WTC11 (cell line): Measurements from ENCODE around the gene ANKRD33B. TPM values are rescaled to one million over a fixed set of nuclear protein-coding genes. Genes with fewer than 3 reads are reported as not detected.

Experiments used
- ATAC-seq: fragments of 200-7000 bp; cut with Tn5 transposase; 2 replicates; pipeline ENCODE4 v1.10.0; 2021; ENCODE audit warnings: mild to moderate bottlenecking, moderate library complexity
- CTCF ChIA-PET: fragments of 300-600 bp; sonication (Branson Sonifier 250); formaldehyde crosslinking; loops from one replicate; lab custom pipeline; 2021; ENCODE audit warnings: antibody characterized with exemption; lab: Charles Lee
- POLR2A ChIA-PET: fragments of 350-600 bp; sonication (Branson Sonifier 250); formaldehyde crosslinking; loops from one replicate; lab custom pipeline; 2021; ENCODE audit warnings: antibody characterized with exemption; lab: Charles Lee
- DNase-seq: peaks from one replicate; pipeline ENCODE4 v3.0.0; 2021; ENCODE audit warnings: low spot score
- H3K27ac Mint-ChIP-seq: 2 replicates; pipeline ENCODE4 v1.8.0; 2021; ENCODE audit warnings: mixed read lengths
- H3K27me3 Mint-ChIP-seq: 2 replicates; pipeline ENCODE4 v1.8.0; 2021; ENCODE audit warnings: low read depth, mild to moderate bottlenecking, moderate library complexity, mixed read lengths
- H3K36me3 Mint-ChIP-seq: 2 replicates; pipeline ENCODE4 v1.8.0; 2021; ENCODE audit warnings: mixed read lengths
- H3K4me1 Mint-ChIP-seq: 2 replicates; pipeline ENCODE4 v1.8.0; 2022; ENCODE audit warnings: mixed read lengths
- H3K4me3 Mint-ChIP-seq: 2 replicates; pipeline ENCODE4 v1.8.0; 2021; ENCODE audit warnings: mild to moderate bottlenecking, moderate library complexity, mixed read lengths
- H3K9me3 Mint-ChIP-seq: 2 replicates; pipeline ENCODE4 v1.8.0; 2021; ENCODE audit warnings: mixed read lengths
- ATF2 ChIP-seq: sonication (generic); formaldehyde crosslinking; IDR thresholded peaks from 2 replicates; pipeline ENCODE4 v1.8.1; 2022; ENCODE audit warnings: low read depth, missing genetic modification reagents, borderline replicate concordance
- ETV6 ChIP-seq: sonication (generic); formaldehyde crosslinking; IDR thresholded peaks from 2 replicates; pipeline ENCODE4 v1.8.1; 2022; ENCODE audit warnings: mild to moderate bottlenecking, missing genetic modification reagents
- FOXK1 ChIP-seq: sonication (generic); formaldehyde crosslinking; IDR thresholded peaks from 2 replicates; pipeline ENCODE4 v1.8.0; 2022; ENCODE audit warnings: mild to moderate bottlenecking, moderate library complexity, missing genetic modification reagents
- GRHL2 ChIP-seq: fragments of 250-450 bp; sonication (Bioruptor Pico); IDR thresholded peaks from 2 replicates; pipeline ENCODE4 v1.8.0; 2022; ENCODE audit warnings: mild to moderate bottlenecking, moderate library complexity; ENCODE audit not compliant: insufficient replicate concordance, severe bottlenecking
- MXD4 ChIP-seq: fragments of 250-450 bp; sonication (Bioruptor Pico); IDR thresholded peaks from 2 replicates; pipeline ENCODE4 v1.8.0; 2021; ENCODE audit warnings: mild to moderate bottlenecking, moderate library complexity, borderline replicate concordance
- TEAD1 ChIP-seq: sonication (generic); formaldehyde crosslinking; IDR thresholded peaks from 2 replicates; pipeline ENCODE4 v1.8.0; 2022; ENCODE audit warnings: mild to moderate bottlenecking, missing genetic modification reagents
- ZBTB43 ChIP-seq: sonication (generic); formaldehyde crosslinking; IDR thresholded peaks from 2 replicates; pipeline ENCODE4 v1.8.1; 2023; ENCODE audit warnings: mild to moderate bottlenecking, missing genetic modification reagents
- total RNA-seq: library from RNA; stranded (reverse); gene quantifications from 3 replicates; pipeline ENCODE4 v1.2.3, GENCODE V29; 2021
- TF ChIP-seq, protein P1 (sequence below): sonication (generic); formaldehyde crosslinking; IDR thresholded peaks from 2 replicates; pipeline ENCODE4 v1.8.0; 2023; ENCODE audit warnings: missing genetic modification reagents
- TF ChIP-seq, protein P2 (sequence below): sonication (generic); formaldehyde crosslinking; conservative IDR thresholded peaks from 2 replicates; pipeline ENCODE4 v1.8.1; 2022; ENCODE audit warnings: mild to moderate bottlenecking, missing genetic modification reagents
- TF ChIP-seq, protein P3 (sequence below): fragments of 250-450 bp; sonication (Bioruptor Pico); IDR thresholded peaks from 2 replicates; pipeline ENCODE4 v1.8.0; 2021; ENCODE audit warnings: mild to moderate bottlenecking
- TF ChIP-seq, protein P4 (sequence below): sonication (generic); formaldehyde crosslinking; IDR thresholded peaks from 2 replicates; pipeline ENCODE4 v1.8.0; 2022; ENCODE audit warnings: mild to moderate bottlenecking, missing genetic modification reagents
- TF ChIP-seq, protein P5 (sequence below): sonication (generic); formaldehyde crosslinking; IDR thresholded peaks from 2 replicates; pipeline ENCODE4 v1.8.1; 2022; ENCODE audit warnings: mild to moderate bottlenecking, missing genetic modification reagents, moderate library complexity, borderline replicate concordance
- TF ChIP-seq, protein P6 (sequence below): sonication (generic); formaldehyde crosslinking; IDR thresholded peaks from 2 replicates; pipeline ENCODE4 v1.8.1; 2023; ENCODE audit warnings: mild to moderate bottlenecking, moderate library complexity, missing genetic modification reagents
- TF ChIP-seq, protein P7 (sequence below): fragments of 250-450 bp; sonication (Bioruptor Pico); IDR thresholded peaks from 2 replicates; pipeline ENCODE4 v2.1.2; 2022; ENCODE audit warnings: mild to moderate bottlenecking, moderate library complexity
- TF ChIP-seq, protein P8 (sequence below): sonication (generic); formaldehyde crosslinking; IDR thresholded peaks from 2 replicates; pipeline ENCODE4 v1.8.0; 2022; ENCODE audit warnings: mild to moderate bottlenecking, missing genetic modification reagents
- TF ChIP-seq, protein P9 (sequence below): sonication (generic); formaldehyde crosslinking; IDR thresholded peaks from 2 replicates; pipeline ENCODE4 v1.8.1; 2022; ENCODE audit warnings: missing genetic modification reagents, borderline replicate concordance

Gene ANKRD33B
- total RNA-seq, 1 experiment from 2014 or later = 9.2 TPM

- TF ChIP-seq, protein P1, sequence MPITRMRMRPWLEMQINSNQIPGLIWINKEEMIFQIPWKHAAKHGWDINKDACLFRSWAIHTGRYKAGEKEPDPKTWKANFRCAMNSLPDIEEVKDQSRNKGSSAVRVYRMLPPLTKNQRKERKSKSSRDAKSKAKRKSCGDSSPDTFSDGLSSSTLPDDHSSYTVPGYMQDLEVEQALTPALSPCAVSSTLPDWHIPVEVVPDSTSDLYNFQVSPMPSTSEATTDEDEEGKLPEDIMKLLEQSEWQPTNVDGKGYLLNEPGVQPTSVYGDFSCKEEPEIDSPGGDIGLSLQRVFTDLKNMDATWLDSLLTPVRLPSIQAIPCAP (CRISPR knock-in tag) = no peak
Observed at GRCh38 chr5:10668697-10669096, 104.8 kb downstream of the ANKRD33B start (continued).

DNA sequence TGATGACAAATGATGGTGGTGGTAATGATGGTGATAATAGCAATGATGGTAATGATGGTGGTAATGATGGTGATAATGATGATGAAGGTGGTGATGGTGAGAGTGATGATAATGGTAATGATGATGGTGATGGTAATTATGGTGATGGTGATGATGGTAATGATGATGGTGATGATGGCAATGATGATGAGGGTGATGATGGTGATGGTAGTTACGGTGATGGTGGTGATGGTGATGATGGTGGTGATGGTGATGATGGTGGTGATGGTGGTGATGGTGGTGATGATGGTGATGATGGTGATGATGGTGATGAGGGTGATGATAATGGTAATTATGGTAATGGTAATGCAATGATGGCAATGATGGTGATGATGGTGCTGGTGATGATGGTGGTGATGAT is 106.1 kb downstream of the ANKRD33B start:
- no peak for DNase-seq
- ATAC-seq = no peak
- Mint-ChIP-seq H3K4me3 (no peak overlapping the region), H3K27ac (no peak overlapping the region), H3K9me3 (peaks cover 7% of the 10 kb centered on the region; the same call in 1 of the 2 replicates)
- CTCF ChIA-PET = no interaction called here
- POLR2A ChIA-PET = no interaction called here
- TF ChIP-seq, protein P2, sequence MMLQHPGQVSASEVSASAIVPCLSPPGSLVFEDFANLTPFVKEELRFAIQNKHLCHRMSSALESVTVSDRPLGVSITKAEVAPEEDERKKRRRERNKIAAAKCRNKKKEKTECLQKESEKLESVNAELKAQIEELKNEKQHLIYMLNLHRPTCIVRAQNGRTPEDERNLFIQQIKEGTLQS (CRISPR knock-in tag) = no peak
- TF ChIP-seq, protein P3, sequence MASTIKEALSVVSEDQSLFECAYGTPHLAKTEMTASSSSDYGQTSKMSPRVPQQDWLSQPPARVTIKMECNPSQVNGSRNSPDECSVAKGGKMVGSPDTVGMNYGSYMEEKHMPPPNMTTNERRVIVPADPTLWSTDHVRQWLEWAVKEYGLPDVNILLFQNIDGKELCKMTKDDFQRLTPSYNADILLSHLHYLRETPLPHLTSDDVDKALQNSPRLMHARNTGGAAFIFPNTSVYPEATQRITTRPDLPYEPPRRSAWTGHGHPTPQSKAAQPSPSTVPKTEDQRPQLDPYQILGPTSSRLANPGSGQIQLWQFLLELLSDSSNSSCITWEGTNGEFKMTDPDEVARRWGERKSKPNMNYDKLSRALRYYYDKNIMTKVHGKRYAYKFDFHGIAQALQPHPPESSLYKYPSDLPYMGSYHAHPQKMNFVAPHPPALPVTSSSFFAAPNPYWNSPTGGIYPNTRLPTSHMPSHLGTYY (CRISPR knock-in tag) = no peak
- TF ChIP-seq ETV6 (CRISPR knock-in tag) = no peak
- TF ChIP-seq MXD4 = no peak
- no peak for TF ChIP-seq FOXK1 (CRISPR knock-in tag)
- TF ChIP-seq ATF2 (CRISPR knock-in tag) = no peak
- TF ChIP-seq GRHL2 (CRISPR knock-in tag) = no peak
- TF ChIP-seq, protein P4, sequence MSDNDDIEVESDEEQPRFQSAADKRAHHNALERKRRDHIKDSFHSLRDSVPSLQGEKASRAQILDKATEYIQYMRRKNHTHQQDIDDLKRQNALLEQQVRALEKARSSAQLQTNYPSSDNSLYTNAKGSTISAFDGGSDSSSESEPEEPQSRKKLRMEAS (CRISPR knock-in tag) = no peak
- TF ChIP-seq, protein P5, sequence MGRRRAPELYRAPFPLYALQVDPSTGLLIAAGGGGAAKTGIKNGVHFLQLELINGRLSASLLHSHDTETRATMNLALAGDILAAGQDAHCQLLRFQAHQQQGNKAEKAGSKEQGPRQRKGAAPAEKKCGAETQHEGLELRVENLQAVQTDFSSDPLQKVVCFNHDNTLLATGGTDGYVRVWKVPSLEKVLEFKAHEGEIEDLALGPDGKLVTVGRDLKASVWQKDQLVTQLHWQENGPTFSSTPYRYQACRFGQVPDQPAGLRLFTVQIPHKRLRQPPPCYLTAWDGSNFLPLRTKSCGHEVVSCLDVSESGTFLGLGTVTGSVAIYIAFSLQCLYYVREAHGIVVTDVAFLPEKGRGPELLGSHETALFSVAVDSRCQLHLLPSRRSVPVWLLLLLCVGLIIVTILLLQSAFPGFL = no peak
- TF ChIP-seq, protein P6, sequence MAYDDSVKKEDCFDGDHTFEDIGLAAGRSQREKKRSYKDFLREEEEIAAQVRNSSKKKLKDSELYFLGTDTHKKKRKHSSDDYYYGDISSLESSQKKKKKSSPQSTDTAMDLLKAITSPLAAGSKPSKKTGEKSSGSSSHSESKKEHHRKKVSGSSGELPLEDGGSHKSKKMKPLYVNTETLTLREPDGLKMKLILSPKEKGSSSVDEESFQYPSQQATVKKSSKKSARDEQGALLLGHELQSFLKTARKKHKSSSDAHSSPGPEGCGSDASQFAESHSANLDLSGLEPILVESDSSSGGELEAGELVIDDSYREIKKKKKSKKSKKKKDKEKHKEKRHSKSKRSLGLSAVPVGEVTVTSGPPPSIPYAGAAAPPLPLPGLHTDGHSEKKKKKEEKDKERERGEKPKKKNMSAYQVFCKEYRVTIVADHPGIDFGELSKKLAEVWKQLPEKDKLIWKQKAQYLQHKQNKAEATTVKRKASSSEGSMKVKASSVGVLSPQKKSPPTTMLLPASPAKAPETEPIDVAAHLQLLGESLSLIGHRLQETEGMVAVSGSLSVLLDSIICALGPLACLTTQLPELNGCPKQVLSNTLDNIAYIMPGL (CRISPR knock-in tag) = no peak
- TF ChIP-seq TEAD1 (CRISPR knock-in tag) = no peak
- no peak for TF ChIP-seq ZBTB43 (CRISPR knock-in tag)
- TF ChIP-seq, protein P7, sequence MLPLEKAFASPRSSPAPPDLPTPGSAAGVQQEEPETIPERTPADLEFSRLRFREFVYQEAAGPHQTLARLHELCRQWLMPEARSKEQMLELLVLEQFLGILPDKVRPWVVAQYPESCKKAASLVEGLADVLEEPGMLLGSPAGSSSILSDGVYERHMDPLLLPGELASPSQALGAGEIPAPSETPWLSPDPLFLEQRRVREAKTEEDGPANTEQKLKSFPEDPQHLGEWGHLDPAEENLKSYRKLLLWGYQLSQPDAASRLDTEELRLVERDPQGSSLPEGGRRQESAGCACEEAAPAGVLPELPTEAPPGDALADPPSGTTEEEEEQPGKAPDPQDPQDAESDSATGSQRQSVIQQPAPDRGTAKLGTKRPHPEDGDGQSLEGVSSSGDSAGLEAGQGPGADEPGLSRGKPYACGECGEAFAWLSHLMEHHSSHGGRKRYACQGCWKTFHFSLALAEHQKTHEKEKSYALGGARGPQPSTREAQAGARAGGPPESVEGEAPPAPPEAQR (CRISPR knock-in tag) = no peak
- TF ChIP-seq, protein P8, sequence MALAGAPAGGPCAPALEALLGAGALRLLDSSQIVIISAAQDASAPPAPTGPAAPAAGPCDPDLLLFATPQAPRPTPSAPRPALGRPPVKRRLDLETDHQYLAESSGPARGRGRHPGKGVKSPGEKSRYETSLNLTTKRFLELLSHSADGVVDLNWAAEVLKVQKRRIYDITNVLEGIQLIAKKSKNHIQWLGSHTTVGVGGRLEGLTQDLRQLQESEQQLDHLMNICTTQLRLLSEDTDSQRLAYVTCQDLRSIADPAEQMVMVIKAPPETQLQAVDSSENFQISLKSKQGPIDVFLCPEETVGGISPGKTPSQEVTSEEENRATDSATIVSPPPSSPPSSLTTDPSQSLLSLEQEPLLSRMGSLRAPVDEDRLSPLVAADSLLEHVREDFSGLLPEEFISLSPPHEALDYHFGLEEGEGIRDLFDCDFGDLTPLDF (CRISPR knock-in tag) = no peak
- TF ChIP-seq, protein P9, sequence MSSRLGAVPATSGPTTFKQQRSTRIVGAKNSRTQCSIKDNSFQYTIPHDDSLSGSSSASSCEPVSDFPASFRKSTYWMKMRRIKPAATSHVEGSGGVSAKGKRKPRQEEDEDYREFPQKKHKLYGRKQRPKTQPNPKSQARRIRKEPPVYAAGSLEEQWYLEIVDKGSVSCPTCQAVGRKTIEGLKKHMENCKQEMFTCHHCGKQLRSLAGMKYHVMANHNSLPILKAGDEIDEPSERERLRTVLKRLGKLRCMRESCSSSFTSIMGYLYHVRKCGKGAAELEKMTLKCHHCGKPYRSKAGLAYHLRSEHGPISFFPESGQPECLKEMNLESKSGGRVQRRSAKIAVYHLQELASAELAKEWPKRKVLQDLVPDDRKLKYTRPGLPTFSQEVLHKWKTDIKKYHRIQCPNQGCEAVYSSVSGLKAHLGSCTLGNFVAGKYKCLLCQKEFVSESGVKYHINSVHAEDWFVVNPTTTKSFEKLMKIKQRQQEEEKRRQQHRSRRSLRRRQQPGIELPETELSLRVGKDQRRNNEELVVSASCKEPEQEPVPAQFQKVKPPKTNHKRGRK = no peak
- TF ChIP-seq, all 79 proteins: peak for 0
- Mint-ChIP-seq H3K4me1 (0 out of 2 replicates have a peak, but pooled peaks cover 2% of the 10 kb centered on the region), H3K36me3 (no peaks in the 10 kb centered on the region), H3K27me3 (no peaks in the 10 kb centered on the region)
